ENCODE data around the gene MEP1A. TPM values are rescaled to one million over a fixed set of nuclear protein-coding genes. Genes with fewer than 3 reads are reported as not detected.

MEP1A gene
- not detected in 2 replicates for total RNA-seq

GRCh38 chr6:46793138-46793537 lies at the start of gene MEP1A:
Gene MEP1A (plus strand): TSS chr6:46793389. CDS start chr6:46793399, 10 bp downstream.

DNA sequence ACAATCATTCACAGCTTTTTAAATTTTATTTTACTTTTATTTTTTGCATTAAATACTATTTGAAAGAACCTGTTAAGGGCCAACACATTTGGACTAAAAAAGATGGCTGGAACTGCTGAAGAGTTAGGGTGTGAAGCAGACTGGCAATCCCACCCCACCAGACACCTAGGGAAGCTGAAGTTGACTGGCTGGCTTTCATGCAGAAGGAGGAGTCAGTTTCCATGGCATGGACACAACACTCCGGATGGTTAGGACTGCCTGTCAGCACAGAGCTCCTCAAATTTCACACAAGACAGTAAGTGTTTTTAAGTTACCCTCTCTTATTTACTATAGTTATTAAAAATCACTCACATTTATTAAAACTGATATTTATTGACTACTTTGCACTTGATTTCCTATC lies 46.5 kb upstream of the MEP1A start, which contains the start of gene ANKRD66:
Gene ANKRD66 (plus strand): TSS at position 238 of the 400 bp plus-strand sequence. CDS start 5,016 bp downstream, outside the sequence.

Other genes with a start within 250 kb of the MEP1A start
- 0.05 and 0.19 TPM in 2 replicates for gene CYP39A1, start 140.6 kb upstream of the MEP1A start, total RNA-seq
- gene SLC25A27, start 140.4 kb upstream of the MEP1A start, total RNA-seq, result 0.73 and 1.7 TPM in 2 replicates
- gene TDRD6, start 105.5 kb upstream of the MEP1A start, total RNA-seq, result under 0.01 TPM in 1 of 2 replicates, not detected in the other
- not detected in 2 replicates for gene PLA2G7, start 58.0 kb upstream of the MEP1A start, total RNA-seq
- gene ANKRD66, start 46.5 kb upstream of the MEP1A start, total RNA-seq, result not detected in 2 replicates
- gene ADGRF5, start 128.5 kb downstream of the MEP1A start, total RNA-seq, result 3.8 and 5.1 TPM in 2 replicates
- not detected in 2 replicates for gene ADGRF1, start 248.9 kb downstream of the MEP1A start, total RNA-seq

All from cardiac ventricle fibroblast (primary cell).